ENCODE results near the gene MALAT1.

MALAT1 gene

GRCh38 chr11:65491614-65492386, 7.0 kb upstream of the MALAT1 start:
- Histone ChIP-seq H3K36me3 (ENCODE audit: low read depth) (no peaks in the 10 kb centered on the region), H3K27me3 (ENCODE audit: insufficient read depth, poor library complexity, severe bottlenecking) (no peaks in the 10 kb centered on the region)
- peak; percentile 81 for DNase-seq (ENCODE audit: low spot score)

GRCh38 chr11:65492387-65492636, 6.5 kb upstream of the MALAT1 start:
- Histone ChIP-seq H3K27ac (ENCODE audit: poor library complexity, severe bottlenecking) (peak overlapping the region; percentile 99), H3K27me3 (ENCODE audit: insufficient read depth, poor library complexity, severe bottlenecking) (no peaks in the 10 kb centered on the region), H3K4me3 (ENCODE audit: severe bottlenecking) (no peak overlapping the region), H3K36me3 (ENCODE audit: low read depth) (no peaks in the 10 kb centered on the region), H3K9me3 (ENCODE audit: severe bottlenecking) (no peaks in the 10 kb centered on the region), H3K4me1 (ENCODE audit: insufficient read depth, poor library complexity, severe bottlenecking) (peaks cover 77% of the 10 kb centered on the region)
- ATAC-seq (ENCODE audit: low read depth) (no peak), DNase-seq (ENCODE audit: low spot score) (no peak)
- TF ChIP-seq, protein P1, sequence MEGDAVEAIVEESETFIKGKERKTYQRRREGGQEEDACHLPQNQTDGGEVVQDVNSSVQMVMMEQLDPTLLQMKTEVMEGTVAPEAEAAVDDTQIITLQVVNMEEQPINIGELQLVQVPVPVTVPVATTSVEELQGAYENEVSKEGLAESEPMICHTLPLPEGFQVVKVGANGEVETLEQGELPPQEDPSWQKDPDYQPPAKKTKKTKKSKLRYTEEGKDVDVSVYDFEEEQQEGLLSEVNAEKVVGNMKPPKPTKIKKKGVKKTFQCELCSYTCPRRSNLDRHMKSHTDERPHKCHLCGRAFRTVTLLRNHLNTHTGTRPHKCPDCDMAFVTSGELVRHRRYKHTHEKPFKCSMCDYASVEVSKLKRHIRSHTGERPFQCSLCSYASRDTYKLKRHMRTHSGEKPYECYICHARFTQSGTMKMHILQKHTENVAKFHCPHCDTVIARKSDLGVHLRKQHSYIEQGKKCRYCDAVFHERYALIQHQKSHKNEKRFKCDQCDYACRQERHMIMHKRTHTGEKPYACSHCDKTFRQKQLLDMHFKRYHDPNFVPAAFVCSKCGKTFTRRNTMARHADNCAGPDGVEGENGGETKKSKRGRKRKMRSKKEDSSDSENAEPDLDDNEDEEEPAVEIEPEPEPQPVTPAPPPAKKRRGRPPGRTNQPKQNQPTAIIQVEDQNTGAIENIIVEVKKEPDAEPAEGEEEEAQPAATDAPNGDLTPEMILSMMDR (IDR thresholded peaks at IDR 0.05; ENCODE audit: poor library complexity, severe bottlenecking): no peak

More at GRCh38 chr11:65491614-65492386, 7.0 kb upstream of the MALAT1 start:
- no peaks in the 10 kb centered on the region for H3K9me3 ChIP-seq (ENCODE audit: severe bottlenecking)
- ATAC-seq (ENCODE audit: low read depth): peak; percentile 7
- TF ChIP-seq, protein P1 (IDR thresholded peaks at IDR 0.05; ENCODE audit: poor library complexity, severe bottlenecking): no peak
- peaks cover 78% of the 10 kb centered on the region for H3K4me1 ChIP-seq (ENCODE audit: insufficient read depth, poor library complexity, severe bottlenecking)
- peak overlapping the region; percentile 99 for H3K27ac ChIP-seq (ENCODE audit: poor library complexity, severe bottlenecking)
- no peak overlapping the region for H3K4me3 ChIP-seq (ENCODE audit: severe bottlenecking)

DNA sequence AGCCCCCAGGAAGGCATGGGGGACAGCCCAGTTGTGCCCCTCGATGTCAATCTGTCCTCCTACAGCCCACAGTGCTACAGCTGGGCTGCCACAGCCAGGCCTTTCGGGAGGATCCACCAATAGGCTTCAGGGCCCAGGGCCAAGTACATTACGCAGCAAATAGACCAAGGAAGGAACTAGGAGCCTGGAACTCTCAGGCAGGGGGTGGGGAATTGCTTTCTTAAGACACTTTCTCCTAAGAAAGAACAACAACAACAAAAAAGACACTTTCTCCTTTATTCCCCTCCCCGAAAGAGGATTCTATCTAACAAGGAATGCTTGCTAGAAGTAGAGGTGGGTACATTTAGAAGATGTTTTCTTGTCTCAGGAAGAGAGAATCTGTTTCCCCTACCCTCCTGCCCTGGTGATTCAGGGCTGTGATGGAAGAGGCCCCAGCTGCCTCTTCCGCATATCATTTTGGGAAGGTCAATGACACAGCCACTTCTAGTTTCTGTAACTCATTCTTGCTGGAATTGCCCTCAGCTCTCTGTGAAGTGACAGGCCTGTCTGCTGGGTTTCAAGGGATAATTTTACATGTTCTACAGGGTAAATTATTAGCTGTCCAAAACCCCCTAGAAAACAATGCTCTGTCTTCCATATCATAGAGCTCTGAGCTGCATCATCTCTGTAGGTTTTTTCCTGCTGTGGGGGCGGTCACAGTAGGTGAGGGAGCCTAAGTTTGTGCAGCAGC, 6.0 kb upstream of the MALAT1 start:
- ATAC-seq (ENCODE audit: low read depth) (0 out of 3 replicates have a peak, but pooled peaks have one; percentile 5), DNase-seq (ENCODE audit: low spot score) (no peak)

DNA sequence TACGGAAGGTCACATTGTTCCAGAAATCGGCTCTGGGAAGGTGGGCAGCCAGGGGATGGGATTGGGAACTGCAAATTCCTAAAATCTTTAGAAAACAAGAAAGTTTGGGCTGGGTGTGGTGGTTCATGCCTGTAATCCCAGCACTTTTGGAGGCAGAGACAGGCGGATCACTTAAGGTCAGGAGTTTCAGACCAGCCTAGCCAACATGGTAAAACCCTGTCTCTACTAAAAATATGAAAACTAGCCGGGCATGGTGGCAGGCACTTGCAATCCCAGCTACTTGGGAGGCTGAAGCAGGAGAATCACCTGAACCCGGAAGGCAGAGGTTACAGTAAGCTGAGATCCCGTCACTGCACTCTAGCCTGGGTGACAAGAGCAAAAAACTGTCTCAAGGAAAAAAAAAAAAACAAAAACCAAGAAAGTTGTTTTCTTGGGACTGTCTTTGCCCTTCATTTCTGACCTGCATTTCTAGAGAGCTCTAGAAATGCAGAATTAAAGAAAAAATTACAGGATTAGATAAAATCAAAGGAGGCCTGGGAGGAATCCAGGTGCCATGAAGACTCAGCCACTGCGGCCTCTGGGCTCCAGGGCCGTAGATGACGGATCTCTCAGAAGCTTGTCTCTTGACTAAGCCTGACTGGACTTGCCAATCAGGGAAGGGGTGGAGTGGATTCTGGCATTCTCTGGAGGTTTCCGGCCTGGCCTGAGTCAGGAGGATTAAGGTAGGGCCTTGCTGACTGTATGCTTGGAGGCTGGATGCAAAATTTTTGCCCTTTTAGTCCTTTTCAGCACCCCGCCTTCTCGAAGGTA, 5.3 kb upstream of the MALAT1 start:
- Histone ChIP-seq H3K4me1 (ENCODE audit: insufficient read depth, poor library complexity, severe bottlenecking) (peaks cover 72% of the 10 kb centered on the region), H3K4me3 (ENCODE audit: severe bottlenecking) (no peak overlapping the region), H3K36me3 (ENCODE audit: low read depth) (no peaks in the 10 kb centered on the region), H3K27ac (ENCODE audit: poor library complexity, severe bottlenecking) (peak overlapping the region; percentile 99), H3K27me3 (ENCODE audit: insufficient read depth, poor library complexity, severe bottlenecking) (no peaks in the 10 kb centered on the region), H3K9me3 (ENCODE audit: severe bottlenecking) (no peaks in the 10 kb centered on the region)
- ATAC-seq (ENCODE audit: low read depth) (peak; percentile 81), DNase-seq (ENCODE audit: low spot score) (peak; percentile 95)
- TF ChIP-seq, protein P1 (IDR thresholded peaks at IDR 0.05; ENCODE audit: poor library complexity, severe bottlenecking): no peak

More for the DNA sequence above, 6.0 kb upstream of the MALAT1 start:
- TF ChIP-seq, protein P1 (IDR thresholded peaks at IDR 0.05; ENCODE audit: poor library complexity, severe bottlenecking): no peak
- Histone ChIP-seq H3K4me1 (ENCODE audit: insufficient read depth, poor library complexity, severe bottlenecking) (peaks cover 75% of the 10 kb centered on the region), H3K9me3 (ENCODE audit: severe bottlenecking) (no peaks in the 10 kb centered on the region), H3K4me3 (ENCODE audit: severe bottlenecking) (no peak overlapping the region), H3K27ac (ENCODE audit: poor library complexity, severe bottlenecking) (peak overlapping the region; percentile 99), H3K27me3 (ENCODE audit: insufficient read depth, poor library complexity, severe bottlenecking) (no peaks in the 10 kb centered on the region), H3K36me3 (ENCODE audit: low read depth) (no peaks in the 10 kb centered on the region)
